ENCODE measurements around the gene DIPK1A.

The DIPK1A gene

GRCh38 chr1:92961131-92961895, at the start of gene DIPK1A:
Gene DIPK1A, minus strand, starts transcription at chr1:92961462. Its CDS starts 33 bp downstream, at chr1:92961429.
- DNase-seq, result peak; percentile 79

GRCh38 chr1:93007941-93008577, 46.8 kb upstream of the DIPK1A start:
- no peak for DNase-seq

- DNase-seq, result no peak
These were observed 44.0 kb upstream of the DIPK1A start for GRCh38 chr1:93005252-93005598.

GRCh38 chr1:93004566-93005251, 43.4 kb upstream of the DIPK1A start:
- no peak for DNase-seq

GRCh38 chr1:93003981-93004380, 42.7 kb upstream of the DIPK1A start:
- DNase-seq, result no peak

- no peak for DNase-seq
These were observed 41.5 kb upstream of the DIPK1A start for GRCh38 chr1:93002781-93003180.

GRCh38 chr1:93001893-93002292, 40.6 kb upstream of the DIPK1A start:
- no peak for DNase-seq

GRCh38 chr1:93000751-93001175, 39.5 kb upstream of the DIPK1A start:
- DNase-seq, result no peak

- no peak for DNase-seq
These were observed 39.0 kb upstream of the DIPK1A start for GRCh38 chr1:93000291-93000690.

GRCh38 chr1:92998821-92999220, 37.6 kb upstream of the DIPK1A start:
- DNase-seq, result no peak

GRCh38 chr1:92995441-92996430, 34.5 kb upstream of the DIPK1A start:
- DNase-seq, result no peak

- peak; percentile 89 for DNase-seq
These were observed 32.9 kb upstream of the DIPK1A start for GRCh38 chr1:92994105-92994712.

- no peak for DNase-seq
These were observed 32.3 kb upstream of the DIPK1A start for GRCh38 chr1:92993581-92993980.

- DNase-seq, result no peak
These were observed 31.6 kb upstream of the DIPK1A start for GRCh38 chr1:92992877-92993276.

GRCh38 chr1:92992054-92992453, 30.8 kb upstream of the DIPK1A start:
- no peak for DNase-seq

- DNase-seq, result peak; percentile 65
These were observed 29.6 kb upstream of the DIPK1A start for GRCh38 chr1:92990828-92991227.

- DNase-seq, result no peak
These were observed 28.8 kb upstream of the DIPK1A start for GRCh38 chr1:92989936-92990583.

GRCh38 chr1:92989253-92989652, 28.0 kb upstream of the DIPK1A start:
- no peak for DNase-seq

- no peak for DNase-seq
These were observed 26.2 kb upstream of the DIPK1A start for GRCh38 chr1:92987462-92987861.

- no peak for DNase-seq
These were observed 23.8 kb upstream of the DIPK1A start for GRCh38 chr1:92985101-92985500.

GRCh38 chr1:92980732-92981647, 19.7 kb upstream of the DIPK1A start:
- peak; percentile 80 for DNase-seq

Data from CD4-positive, alpha-beta T cell treated with Interleukin-10 for 1 hour (primary cell).